HG03571 (cell line): ENCODE results near the gene ADAMTS20.

Experiments used
- ATAC-seq: cut with Tn5 transposase; IDR thresholded peaks from one replicate; pipeline ENCODE4 v1.9.1; 2021; ENCODE audit not compliant: unreplicated experiment

ADAMTS20 gene

DNA sequence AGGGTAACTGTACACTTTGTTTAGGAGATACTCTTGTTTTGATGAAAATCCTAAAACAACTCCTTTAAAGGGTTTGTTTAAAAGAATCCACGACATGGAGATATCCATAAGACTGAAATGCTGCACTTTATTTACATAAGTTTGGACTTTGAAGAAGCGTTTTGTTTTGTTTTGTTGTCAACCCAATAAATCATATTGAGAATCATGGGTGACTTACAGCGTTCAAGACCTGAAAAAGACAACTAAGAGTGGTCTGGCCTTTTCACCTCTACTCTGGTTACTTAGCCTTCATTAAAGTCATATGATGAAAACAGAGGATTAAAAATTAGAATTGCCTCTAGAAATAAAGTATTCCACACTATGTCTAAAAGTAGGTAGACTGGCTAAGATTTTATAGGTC lies 234.8 kb downstream of the ADAMTS20 start:
- ATAC-seq: no peak

DNA sequence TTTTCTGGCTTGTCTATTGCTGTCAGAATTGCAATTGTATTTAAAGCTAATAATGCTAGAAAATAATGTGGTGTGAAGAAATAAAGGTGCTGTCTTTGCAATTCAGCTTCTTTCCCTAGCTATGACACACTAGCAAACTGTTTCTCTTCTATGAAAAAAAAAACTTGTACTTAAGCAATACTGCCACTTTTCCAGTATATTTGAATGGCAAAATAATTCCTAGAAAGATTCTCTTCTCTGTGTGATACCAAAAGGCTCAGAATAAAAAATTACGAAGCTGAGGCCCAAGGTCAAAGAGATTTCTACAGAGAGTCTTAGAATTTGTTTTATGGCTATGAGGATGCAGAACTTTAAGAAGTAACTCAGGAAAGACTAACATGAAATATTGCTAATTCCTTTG lies 235.5 kb downstream of the ADAMTS20 start:
- ATAC-seq: no peak

DNA sequence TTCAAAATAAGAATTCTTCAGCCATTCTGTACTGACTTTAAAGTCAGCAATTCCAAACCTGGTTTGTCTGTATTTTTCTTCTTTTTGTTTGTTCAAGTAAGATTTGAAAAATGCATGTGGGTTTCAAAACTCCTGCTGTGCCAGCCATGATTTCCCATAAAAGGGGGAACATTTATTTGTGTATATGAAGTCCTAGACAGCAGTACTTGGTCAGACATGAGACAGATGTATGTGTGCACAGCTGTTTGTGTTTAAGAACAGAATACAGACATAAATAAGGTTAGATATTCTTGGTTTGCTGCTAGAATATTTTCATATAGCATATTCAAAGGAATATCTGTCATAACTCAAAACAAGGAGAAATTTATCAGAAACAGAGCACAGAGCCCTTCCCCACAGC lies 236.0 kb downstream of the ADAMTS20 start:
- no peak for ATAC-seq

DNA sequence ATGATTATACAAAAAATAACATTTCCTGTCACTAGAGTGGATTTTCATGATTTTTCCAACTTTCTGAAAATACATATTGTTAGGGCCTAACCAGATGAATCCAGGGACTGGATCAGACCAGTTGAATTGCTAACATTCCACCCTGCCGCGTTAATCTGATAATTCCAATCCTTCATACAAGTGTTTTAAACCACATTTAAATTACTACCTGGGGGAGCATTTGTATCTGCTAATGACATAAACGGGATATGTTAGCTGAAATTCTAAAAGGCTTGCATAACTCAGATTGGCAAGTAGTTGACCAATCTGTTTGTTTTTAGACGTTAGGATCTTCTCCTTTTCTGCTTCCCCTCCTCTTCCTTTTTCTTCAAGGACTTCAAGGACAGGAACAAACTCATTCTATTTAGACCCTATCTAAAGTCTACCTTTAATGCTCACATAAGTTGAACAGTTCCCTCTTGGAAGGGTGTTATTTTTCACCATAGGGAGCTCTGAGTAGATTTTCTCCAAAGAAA lies 239.0 kb downstream of the ADAMTS20 start:
- ATAC-seq: no peak

DNA sequence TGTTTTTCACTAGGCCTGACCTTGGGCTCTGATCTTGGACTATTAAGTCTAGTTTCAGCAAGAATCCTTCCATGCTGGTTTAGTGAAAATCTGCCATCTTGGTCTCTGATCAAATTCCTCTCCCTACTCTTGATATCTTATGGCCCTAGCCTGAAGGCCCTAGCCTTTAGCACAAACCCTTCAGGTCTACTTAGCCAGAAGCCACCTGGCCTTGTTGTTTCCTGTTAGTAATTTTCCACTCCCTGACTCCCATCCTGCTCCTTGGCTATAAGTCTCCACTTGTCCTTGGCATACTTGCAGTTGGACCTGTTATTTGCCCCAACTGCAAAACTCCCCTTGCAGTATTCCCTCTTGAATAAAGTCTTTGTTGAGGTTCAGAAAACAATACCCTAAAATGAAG lies 241.4 kb downstream of the ADAMTS20 start:
- ATAC-seq: no peak

DNA sequence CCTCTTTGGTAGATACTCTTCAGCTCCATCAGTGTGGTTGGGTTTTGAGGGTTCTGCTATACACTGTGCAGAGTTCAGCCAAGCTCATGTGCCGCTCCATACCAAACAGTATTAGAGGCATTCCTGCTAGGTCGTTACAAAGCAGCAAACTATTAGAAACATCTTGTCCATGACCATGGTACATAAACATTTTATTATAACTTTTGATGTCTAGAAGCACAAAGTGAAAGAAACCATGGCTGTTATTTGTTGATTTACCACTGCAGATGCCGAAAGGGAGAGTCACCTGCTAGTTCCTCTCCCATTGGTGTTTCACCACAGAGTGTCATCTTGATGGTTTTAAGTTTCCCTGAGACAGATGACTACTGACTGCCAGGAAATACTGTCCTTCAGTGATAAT lies 242.0 kb downstream of the ADAMTS20 start:
- no peak for ATAC-seq

DNA sequence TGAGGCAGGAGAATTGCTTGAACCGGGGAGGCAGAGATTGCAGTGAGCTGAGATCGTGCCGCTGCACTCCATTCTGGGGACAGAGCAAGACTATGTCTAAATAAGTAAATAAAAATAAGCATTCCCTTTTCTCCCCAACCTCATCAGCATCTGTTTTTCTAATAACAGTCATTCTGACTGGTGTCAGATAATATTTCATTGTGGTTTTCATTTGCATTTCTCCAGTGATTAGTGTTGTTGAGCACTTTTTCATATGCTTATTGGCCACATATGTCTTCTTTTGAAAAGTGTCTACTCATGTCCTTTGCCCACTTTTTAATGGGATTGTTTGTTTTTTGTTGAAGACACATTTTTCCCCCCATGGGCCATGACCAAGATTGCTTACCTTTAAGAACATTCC lies 243.2 kb downstream of the ADAMTS20 start:
- ATAC-seq: no peak

DNA sequence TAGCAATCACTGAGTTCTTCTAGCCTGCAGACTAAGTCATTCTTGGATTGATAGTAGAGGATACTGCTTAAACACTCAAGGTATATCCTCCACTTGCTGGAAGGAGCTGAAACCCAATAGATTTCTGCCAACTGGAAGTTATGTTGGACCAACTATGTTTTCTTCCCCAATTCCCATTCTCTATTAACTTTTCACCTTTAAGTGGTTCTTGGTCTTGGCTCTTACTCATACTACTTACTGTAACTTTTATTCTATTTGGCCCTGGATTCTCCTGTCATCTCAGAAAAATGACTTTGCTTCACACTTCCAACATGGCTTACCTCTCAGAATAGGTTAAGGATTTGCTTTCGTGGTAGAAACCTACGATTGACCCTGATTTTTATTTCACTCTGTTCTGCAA lies 244.9 kb downstream of the ADAMTS20 start:
- ATAC-seq: no peak

DNA sequence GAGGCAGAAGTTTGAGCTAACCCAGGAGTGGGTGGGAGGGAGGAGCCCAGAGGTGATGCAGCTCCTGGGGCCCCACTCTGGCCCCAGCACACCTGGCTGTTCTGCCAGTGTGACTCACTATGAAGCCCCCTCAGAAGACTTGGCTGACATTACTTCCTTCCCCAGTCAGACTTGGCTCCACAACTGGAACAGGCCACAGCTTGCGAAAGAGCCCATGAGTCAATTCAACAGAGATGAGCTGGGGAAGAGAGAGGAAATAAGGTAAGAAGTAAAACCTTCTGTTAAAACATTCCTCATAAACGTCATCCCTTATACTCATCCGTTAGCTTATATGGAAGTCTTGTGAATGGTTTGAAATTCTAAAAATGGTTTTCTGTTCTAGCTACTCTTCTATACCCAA lies 245.9 kb downstream of the ADAMTS20 start:
- ATAC-seq: no peak

DNA sequence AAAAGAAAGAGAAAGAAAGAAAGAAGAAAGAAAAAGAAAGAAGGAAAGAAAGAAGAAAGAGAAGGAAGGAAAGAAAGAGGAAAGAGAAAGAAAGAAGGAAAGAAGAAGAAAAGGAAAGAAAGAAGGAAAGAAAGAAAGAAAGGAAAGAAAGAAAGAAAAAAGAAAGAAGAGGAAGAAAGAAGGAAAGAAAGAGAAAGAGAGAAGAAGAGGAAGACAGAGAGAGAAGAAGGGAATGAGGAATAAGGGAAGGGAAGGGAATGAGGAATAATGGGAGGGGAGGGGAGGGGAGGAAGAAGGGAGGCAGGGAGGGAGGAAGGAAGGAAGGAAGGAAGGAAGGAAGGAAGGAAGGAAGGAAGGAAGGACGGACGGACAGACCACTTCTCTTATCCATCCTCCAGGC lies 246.9 kb downstream of the ADAMTS20 start:
- ATAC-seq: no peak
